RWPE1 (cell line): Measurements from ENCODE around the gene FGF18.
"Not testable (repeated sequence)": the region's sequence is repeated elsewhere in the genome, so short reads cannot be mapped to it uniquely, and the experiment has no call there.

Experiments used
- CTCF ChIA-PET: fragments of 350-600 bp; sonication (Branson Sonifier 250); formaldehyde crosslinking; extraction: SDS; loops from one replicate; lab custom pipeline; 2021; lab: Yijun Ruan, JAX
- POLR2A ChIA-PET: fragments of 400-600 bp; formaldehyde crosslinking; extraction: SDS; loops from one replicate; lab custom pipeline; 2020; ENCODE audit warnings: antibody characterized with exemption; ENCODE audit not compliant: low non-redundant PET; lab: Yijun Ruan, JAX
- DNase-seq: peaks from one replicate; pipeline ENCODE4 v3.0.0; 2012; ENCODE audit warnings: low spot score
- H3K27ac ChIP-seq: fragments of 450-650 bp; 2 replicates; pipeline ENCODE4 v1.5.1; 2017
- TF ChIP-seq, protein P1 (sequence below): fragments of 450-650 bp; conservative IDR thresholded peaks from 2 replicates; pipeline ENCODE4 v1.5.1; 2017; ENCODE audit warnings: low read depth, mild to moderate bottlenecking

FGF18 gene

DNA sequence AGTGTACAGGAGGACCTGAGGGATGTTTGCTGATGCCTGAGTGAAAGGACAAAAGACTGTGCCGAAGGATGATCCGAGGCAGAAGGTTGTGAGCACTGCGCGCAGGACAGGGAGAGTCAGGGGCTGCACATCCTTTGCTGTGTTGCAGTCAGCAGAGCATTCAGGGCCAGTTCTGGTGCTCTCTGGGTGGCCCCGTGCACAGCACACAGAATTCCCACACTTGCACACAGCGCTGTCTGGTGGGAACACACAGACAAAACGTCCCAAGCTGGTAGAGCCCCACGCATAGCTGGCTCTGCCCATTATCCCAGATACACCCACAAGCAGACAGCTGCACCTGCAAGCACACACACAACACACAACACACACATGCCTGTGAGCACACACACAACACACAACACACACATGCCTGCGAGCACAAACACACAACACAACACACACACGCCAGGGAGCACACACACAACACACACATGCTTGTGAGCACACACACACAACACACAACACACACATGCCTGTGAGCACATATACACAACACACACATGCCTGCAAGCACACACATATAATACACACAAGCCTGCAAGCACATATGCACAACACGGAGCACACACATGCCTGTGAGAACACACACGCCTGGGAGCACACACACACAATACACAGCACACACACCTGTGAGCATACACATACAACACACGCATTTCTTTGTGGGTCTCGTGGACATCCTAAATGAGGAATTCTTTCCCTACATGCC lies 74.4 kb downstream of the FGF18 start:
- peak overlapping the region; percentile 87 for H3K27ac ChIP-seq
- ChIA-PET CTCF (no interaction called here), POLR2A (no interaction called here)
- DNase-seq: no peak
- TF ChIP-seq, protein P1, sequence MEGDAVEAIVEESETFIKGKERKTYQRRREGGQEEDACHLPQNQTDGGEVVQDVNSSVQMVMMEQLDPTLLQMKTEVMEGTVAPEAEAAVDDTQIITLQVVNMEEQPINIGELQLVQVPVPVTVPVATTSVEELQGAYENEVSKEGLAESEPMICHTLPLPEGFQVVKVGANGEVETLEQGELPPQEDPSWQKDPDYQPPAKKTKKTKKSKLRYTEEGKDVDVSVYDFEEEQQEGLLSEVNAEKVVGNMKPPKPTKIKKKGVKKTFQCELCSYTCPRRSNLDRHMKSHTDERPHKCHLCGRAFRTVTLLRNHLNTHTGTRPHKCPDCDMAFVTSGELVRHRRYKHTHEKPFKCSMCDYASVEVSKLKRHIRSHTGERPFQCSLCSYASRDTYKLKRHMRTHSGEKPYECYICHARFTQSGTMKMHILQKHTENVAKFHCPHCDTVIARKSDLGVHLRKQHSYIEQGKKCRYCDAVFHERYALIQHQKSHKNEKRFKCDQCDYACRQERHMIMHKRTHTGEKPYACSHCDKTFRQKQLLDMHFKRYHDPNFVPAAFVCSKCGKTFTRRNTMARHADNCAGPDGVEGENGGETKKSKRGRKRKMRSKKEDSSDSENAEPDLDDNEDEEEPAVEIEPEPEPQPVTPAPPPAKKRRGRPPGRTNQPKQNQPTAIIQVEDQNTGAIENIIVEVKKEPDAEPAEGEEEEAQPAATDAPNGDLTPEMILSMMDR: no peak

DNA sequence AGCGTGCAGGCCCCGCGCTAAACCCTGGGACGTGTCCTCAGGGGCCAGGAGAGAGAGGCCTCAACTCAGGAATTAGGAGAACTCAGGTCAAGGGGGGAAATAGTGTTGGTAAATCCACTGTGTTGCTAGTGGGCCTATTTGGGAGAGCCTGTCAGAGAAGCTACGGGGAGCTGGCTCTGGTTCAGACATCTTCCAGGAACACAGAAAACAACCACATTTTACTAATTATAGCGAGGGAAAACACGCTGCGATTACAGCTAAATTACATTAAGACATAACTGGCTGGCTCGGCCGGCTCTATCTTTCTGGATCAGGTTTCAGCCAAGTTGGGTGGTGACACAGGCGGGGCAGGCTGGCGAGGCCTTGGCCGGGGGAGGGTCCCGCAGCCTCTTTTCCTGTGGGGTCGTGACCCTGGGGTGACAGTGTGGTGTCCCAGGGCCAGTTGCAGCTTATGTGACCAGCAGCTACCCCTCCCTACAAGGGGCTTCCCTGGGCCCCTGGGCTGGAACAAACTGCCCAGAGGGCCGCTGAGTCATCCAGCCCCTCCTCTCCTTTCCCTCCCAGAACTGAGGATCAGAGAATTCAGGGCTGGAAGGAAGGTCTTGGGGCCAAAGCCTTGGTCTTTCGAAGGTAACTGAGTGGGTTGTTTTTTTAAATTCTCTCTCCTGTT lies 75.1 kb downstream of the FGF18 start:
- DNase-seq: peak; percentile 79
- H3K27ac ChIP-seq: peak overlapping the region; percentile 87
- TF ChIP-seq, protein P1: no peak
- CTCF ChIA-PET: no interaction called here
- POLR2A ChIA-PET: no interaction called here

DNA sequence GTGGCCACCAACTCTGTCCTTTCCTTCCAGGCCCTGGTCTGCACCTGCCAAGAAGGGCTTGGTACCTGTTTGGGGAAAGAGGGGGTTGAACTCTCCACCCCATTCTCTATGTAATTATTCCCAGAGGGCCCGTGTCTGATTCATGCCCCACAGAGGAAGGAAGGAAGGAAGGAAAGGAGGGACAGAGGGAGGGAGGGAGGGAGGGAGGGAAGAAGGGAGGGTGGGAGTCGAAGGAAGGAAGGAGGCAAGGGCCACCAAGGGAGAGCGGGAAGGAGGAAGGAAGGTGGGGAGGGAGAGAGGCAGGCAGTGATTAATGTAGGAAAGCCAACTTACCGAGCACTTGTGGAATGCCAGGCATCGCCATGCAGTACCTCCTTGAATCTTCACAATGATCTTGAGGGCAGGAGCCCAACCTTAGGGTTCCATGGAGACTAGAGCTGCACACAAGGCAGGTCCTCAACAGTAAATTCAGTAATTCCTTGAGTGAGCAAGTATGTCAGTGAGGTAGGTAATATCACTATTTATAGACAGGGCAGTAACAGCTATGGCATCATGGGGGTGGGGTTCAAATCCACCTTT lies 75.8 kb downstream of the FGF18 start:
- H3K27ac ChIP-seq: peak overlapping the region; percentile 87
- CTCF ChIA-PET: no interaction called here
- TF ChIP-seq, protein P1: no peak
- no peak for DNase-seq
- POLR2A ChIA-PET: no interaction called here

DNA sequence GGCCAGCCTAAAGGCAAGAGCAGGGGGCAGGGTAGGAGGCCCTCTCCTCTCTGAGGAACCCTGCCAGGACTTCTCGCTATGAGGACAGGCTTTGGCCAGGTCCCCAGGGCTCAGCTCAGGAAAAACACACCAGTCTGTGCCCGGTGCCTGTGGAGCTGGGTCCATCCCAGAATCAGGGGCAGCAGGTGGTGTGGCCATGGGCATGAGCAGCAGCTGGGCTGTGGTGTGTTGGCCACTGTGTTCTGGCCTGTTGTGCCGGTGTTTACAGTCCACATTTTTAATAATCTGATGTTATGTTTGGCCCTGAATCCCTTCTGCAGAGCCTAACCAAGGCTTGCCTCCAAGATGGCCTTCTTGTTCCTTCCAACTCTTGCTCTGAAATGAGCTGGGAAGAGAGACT lies 77.0 kb downstream of the FGF18 start:
- CTCF ChIA-PET: no interaction called here
- H3K27ac ChIP-seq: no peak overlapping the region
- TF ChIP-seq, protein P1: no peak
- DNase-seq: no peak
- POLR2A ChIA-PET: no interaction called here

DNA sequence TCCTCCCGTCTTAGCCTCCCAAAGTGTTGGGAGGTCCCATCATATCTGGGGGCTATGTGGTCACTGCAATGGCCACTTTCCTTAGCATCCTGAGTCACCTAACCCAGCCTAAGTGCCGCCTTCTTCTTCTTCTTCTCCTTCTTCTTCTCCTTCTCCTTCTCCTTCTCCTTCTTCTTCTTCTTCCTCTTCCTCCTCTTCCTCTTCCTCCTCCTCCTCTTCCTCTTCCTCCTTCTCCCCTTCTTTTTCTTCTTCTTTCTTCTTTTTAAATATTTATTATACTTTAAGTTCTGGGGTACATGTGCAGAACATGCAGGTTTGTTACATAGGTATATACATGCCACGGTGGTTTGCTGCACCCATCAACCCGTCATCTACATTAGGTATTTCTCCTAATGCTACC lies 78.0 kb downstream of the FGF18 start:
- CTCF ChIA-PET, H3K27ac ChIP-seq, POLR2A ChIA-PET, DNase-seq: not testable (repeated sequence)

DNA sequence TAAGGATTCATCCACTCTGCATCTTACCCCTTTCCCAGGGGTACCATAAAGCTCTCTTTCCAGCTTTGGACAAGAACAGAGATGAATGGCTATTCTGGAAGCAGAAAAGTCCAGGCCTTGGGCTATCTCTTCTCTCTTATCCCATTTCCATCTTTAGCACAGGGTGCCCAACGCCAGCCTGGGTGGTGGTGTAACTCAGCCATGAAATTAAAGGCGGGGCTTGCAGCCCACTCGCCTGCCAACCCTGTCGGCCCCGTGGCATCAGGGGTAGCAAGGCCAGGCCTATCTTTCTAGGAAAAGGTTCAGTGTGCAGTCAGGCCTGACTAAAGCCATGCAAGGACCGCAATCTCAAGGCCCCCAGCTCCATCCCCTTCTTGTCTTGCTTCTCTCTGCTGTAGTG lies 78.7 kb downstream of the FGF18 start:
- no peak for DNase-seq
- ChIA-PET POLR2A (no interaction called here), CTCF (no interaction called here)
- H3K27ac ChIP-seq: no peak overlapping the region
- TF ChIP-seq, protein P1: no peak

DNA sequence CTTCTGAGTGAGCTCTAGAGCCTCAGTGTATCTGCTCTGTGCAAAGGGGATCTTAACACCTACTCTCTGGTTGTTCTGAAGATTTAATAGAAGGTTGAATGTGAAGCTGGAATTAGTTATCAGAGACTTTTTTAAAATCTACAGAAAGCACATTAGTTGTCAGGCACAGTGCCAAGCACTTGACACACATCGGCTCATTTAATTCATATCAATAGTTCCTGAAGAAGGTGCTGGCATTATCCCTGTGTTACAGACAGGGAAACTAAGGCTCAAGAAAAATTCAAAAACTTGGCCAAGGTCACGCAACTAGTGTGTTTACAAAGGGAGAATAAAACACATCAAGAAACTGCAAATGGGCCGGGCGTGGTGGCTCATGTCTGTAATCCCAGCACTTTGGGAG lies 80.2 kb downstream of the FGF18 start:
- CTCF ChIA-PET: no interaction called here
- no peak for DNase-seq
- TF ChIP-seq, protein P1: no peak
- POLR2A ChIA-PET: no interaction called here
- H3K27ac ChIP-seq: no peak overlapping the region
